Fibroblast of pulmonary artery (primary cell): ENCODE data around the gene DUSP18.

ENCODE experiments used
- DNase-seq: peaks from one replicate; pipeline ENCODE4 v3.0.0-alpha.2; 2010; ENCODE audit warnings: low read depth
- H3K4me3 ChIP-seq: replicated peaks from 2 replicates; pipeline ENCODE4 v1.5.1; 2011; ENCODE audit warnings: low read depth, mild to moderate bottlenecking, control low read depth, low read length, moderate library complexity
- TF ChIP-seq, protein P1 (sequence below): IDR thresholded peaks from 2 replicates; pipeline ENCODE4 v1.5.1; 2011; ENCODE audit warnings: mild to moderate bottlenecking, control low read depth, low read length, inconsistent platforms; ENCODE audit errors: missing control alignments

DUSP18 gene

DNA sequence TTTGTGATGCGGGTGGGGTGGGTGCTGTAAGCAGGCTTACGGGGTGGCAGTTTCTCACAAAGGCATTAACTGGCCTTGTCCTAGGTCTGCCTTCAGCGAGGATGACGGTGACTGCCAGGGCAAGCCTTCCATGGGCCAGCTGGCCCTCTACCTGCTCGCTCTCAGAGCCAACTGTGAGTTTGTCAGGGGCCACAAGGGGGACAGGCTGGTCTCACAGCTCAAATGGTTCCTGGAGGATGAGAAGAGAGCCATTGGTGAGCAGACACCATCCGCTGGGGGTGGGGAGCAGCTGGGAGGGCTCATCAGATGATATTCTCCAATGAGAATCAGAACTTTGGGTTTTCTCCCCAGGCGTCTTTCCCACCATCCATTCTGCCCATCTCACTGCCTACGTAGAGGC, 54.9 kb downstream of the DUSP18 start:
- TF ChIP-seq, protein P1, sequence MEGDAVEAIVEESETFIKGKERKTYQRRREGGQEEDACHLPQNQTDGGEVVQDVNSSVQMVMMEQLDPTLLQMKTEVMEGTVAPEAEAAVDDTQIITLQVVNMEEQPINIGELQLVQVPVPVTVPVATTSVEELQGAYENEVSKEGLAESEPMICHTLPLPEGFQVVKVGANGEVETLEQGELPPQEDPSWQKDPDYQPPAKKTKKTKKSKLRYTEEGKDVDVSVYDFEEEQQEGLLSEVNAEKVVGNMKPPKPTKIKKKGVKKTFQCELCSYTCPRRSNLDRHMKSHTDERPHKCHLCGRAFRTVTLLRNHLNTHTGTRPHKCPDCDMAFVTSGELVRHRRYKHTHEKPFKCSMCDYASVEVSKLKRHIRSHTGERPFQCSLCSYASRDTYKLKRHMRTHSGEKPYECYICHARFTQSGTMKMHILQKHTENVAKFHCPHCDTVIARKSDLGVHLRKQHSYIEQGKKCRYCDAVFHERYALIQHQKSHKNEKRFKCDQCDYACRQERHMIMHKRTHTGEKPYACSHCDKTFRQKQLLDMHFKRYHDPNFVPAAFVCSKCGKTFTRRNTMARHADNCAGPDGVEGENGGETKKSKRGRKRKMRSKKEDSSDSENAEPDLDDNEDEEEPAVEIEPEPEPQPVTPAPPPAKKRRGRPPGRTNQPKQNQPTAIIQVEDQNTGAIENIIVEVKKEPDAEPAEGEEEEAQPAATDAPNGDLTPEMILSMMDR: no peak
- no peak for DNase-seq

More for the DNA sequence above, 54.9 kb downstream of the DUSP18 start:
- no peak overlapping the region for H3K4me3 ChIP-seq
